Heart left ventricle (tissue), 13 donors: Measurements from ENCODE around the gene ZC3H7A.

Experiments
- CTCF ChIP-seq, 12 donors: fragments of 200-600 bp; sonication (generic) in 4 of 12; IDR thresholded peaks; one replicate each; pipeline versions ENCODE4 v1.5.0 to v1.8.0; 2018 to 2022; ENCODE audit warnings: antibody characterized with exemption in 12 of 12, mild to moderate bottlenecking in 5 of 12
- POLR2A ChIP-seq, 2 donors: fragments of 450-650 bp; IDR thresholded peaks; one replicate each; pipeline ENCODE4 v1.6.1; 2017; ENCODE audit warnings: antibody characterized with exemption in 2 of 2, mild to moderate bottlenecking in 2 of 2, moderate library complexity in 2 of 2
- donor health status: ischemic (EF 13 %, LVEDD 7.1; RV severe dilation, severe dysfunction).
- donor health status: DM: no; HTN: yes; CAD: no.
- donor health status: DM: no; HTN: no; CAD: no.
- donor health status: ischemic (EF 25% LVEDD 6.9; RV normal size, moderate dysfunction).
- donor health status: ischemic (EF 25% LVEDD 5.7; RV mildly dilated, moderate dysfunction).
- donor health status: ischemic (EF 35%, LVEDD 5.7; RV mildly dilated, moderate dysfunction).
- donor health status: nonischemic (EF 11% LVEDD 7.7; RV severe dilation, severe dysfunction).
- donor health status: DM: yes; HTN: yes; CAD: no.
- donor health status: PGD.
- donor health status: ischemic (EF 29% LVEDD 5.4; RV normal size, mild dysfunction).
- donor health status: nonischemic (EF 23%, LVEDD 6.1; RV moderate dilation, normal function).

- TF ChIP-seq CTCF (IDR thresholded peaks at IDR 0.05) (no peak), POLR2A (IDR thresholded peaks at IDR 0.05) (no peak)
Observed at GRCh38 chr16:11800382-11800718, 3.3 kb upstream of the ZC3H7A start.
